Body of pancreas (tissue), 4 donors: ENCODE measurements around the gene NKAIN4. TPM values are rescaled to one million over a fixed set of nuclear protein-coding genes. Genes with fewer than 3 reads are reported as not detected.

Experiments
- ATAC-seq: fragments of 150-250 bp; one replicate; pipeline ENCODE4 v1.9.1; 2016
- DNase-seq, 4 donors: peaks; one replicate each; pipeline ENCODE4 v3.0.0-alpha.2; 2019
- H3K27ac ChIP-seq, 4 donors: fragments of 200-600 bp; sonication (generic); 1 replicate in 3 of 4; 2 replicates in 1 of 4; pipeline versions ENCODE4 v1.5.1 to v1.6.1; 2016 to 2019; ENCODE audit warnings: mild to moderate bottlenecking in 1 of 4, mixed read lengths in 1 of 4, moderate library complexity in 1 of 4
- H3K27me3 ChIP-seq, 2 donors: fragments of 200-600 bp; sonication (generic); one replicate each; pipeline ENCODE4 v1.6.0; 2016; ENCODE audit warnings: mild to moderate bottlenecking in 1 of 2
- H3K36me3 ChIP-seq, 2 donors: fragments of 200-600 bp; sonication (generic); replicated peaks in 1 of 2; 2 replicates each; pipeline ENCODE4 v1.5.1; 2016; ENCODE audit warnings: low read depth in 2 of 2; ENCODE audit not compliant: insufficient read depth in 1 of 2
- H3K4me1 ChIP-seq: fragments of 200-600 bp; sonication (generic); one replicate; pipeline ENCODE4 v1.6.0; 2016
- H3K4me3 ChIP-seq, 2 donors: fragments of 200-600 bp; sonication (generic); 1 replicate in 1 of 2; 2 replicates in 1 of 2; pipeline ENCODE4 v1.5.1; 2016 to 2019
- H3K9me3 ChIP-seq, 3 donors: fragments of 200-600 bp; sonication (generic); 1 replicate in 2 of 3; 2 replicates in 1 of 3; pipeline ENCODE4 v1.5.1; 2016
- CTCF ChIP-seq, 7 experiments: fragments of 450-650 bp in 4 of 7; fragments of 200-600 bp in 3 of 7; sonication (generic) in 3 of 7; IDR thresholded peaks; one replicate each; pipeline ENCODE4 v1.5.1; 2016 to 2019; ENCODE audit warnings: antibody characterized with exemption in 7 of 7
- POLR2A ChIP-seq, 3 donors: fragments of 450-650 bp; IDR thresholded peaks; one replicate each; pipeline ENCODE4 v1.6.1; 2016; ENCODE audit warnings: antibody characterized with exemption in 3 of 3, mild to moderate bottlenecking in 2 of 3
- WGBS, 2 donors: methylation state at CpG; one replicate each; pipeline ENCODE4 v1.1.5; 2017; 5-methylcytosine and 5-hydroxymethylcytosine counted together
- intact Hi-C: fragments of 100-400 bp; cut with DNase I; formaldehyde crosslinking; loops from one replicate; pipeline ENCODE4 v1.15.1; 2023
- total RNA-seq, 2 donors: library from RNA; depleted of rRNA; stranded (reverse); fragments of >200 nt; gene quantifications; one replicate each; pipeline ENCODE4 v1.1.0, GENCODE V29; 2016

NKAIN4 gene
- total RNA-seq, 2 donors from 2014 or later = not detected

- Histone ChIP-seq H3K27me3 (no peaks in the 10 kb centered on the region), H3K4me3 (no peak within 1 kb of the TSS), H3K4me1 (peaks cover 8% of the 10 kb centered on the region), H3K9me3 (no peaks in the 10 kb centered on the region), H3K36me3 (no peaks in the 10 kb centered on the region), H3K27ac (no peak within 1 kb of the TSS)
- ATAC-seq (no peak), DNase-seq (no peak)
- no peak for TF ChIP-seq CTCF (IDR thresholded peaks at IDR 0.05)
- no peak for TF ChIP-seq POLR2A (IDR thresholded peaks at IDR 0.05)
- intact Hi-C loops = no loop called here
- WGBS, 2 donors = 29% methylated on average over 14 of the region's 17 CpGs; no CpG with 5 or more reads in 1 of the 2 donors
Measured at GRCh38 chr20:63235399-63235983, 18.8 kb downstream of the NKAIN4 start, which contains the start of gene BIRC7. BIRC7 (plus strand) TSS chr20:63235905; CDS start chr20:63236097, 192 bp downstream.

- ATAC-seq = peak; percentile 59
- DNase-seq = peak; percentile 36 to 57 (median 48)
Measured at GRCh38 chr20:63234693-63235398, 19.4 kb downstream of the NKAIN4 start.

GRCh38 chr20:63233924-63234323, 20.3 kb downstream of the NKAIN4 start:
- no peak for ATAC-seq
- TF ChIP-seq POLR2A (IDR thresholded peaks at IDR 0.05) (no peak), CTCF (IDR thresholded peaks at IDR 0.05) (no peak)
- no peak overlapping the region for H3K27ac ChIP-seq
- no peaks in the 10 kb centered on the region for H3K9me3 ChIP-seq
- 56 to 78% methylated on average over 14 to 16 of the region's 17 CpGs for whole genome bisulfite sequencing, 2 donors
- intact Hi-C loops = no loop called here
- peaks cover 0 to 9% of the 10 kb centered on the region in 2 donors for H3K27me3 ChIP-seq
- no peak overlapping the region for H3K4me3 ChIP-seq
- no peaks in the 10 kb centered on the region for H3K36me3 ChIP-seq
- H3K4me1 ChIP-seq = peaks cover 8% of the 10 kb centered on the region
- DNase-seq = no peak

More at GRCh38 chr20:63234693-63235398, 19.4 kb downstream of the NKAIN4 start:
- 7 to 10% methylated on average over 2 to 20 of the region's 20 CpGs for WGBS, 2 donors
- Histone ChIP-seq H3K27me3 (no peaks in the 10 kb centered on the region), H3K4me3 (no peak overlapping the region), H3K9me3 (no peaks in the 10 kb centered on the region), H3K36me3 (no peaks in the 10 kb centered on the region), H3K4me1 (peaks cover 8% of the 10 kb centered on the region), H3K27ac (no peak overlapping the region)
- intact Hi-C loops = no loop called here
- TF ChIP-seq CTCF (IDR thresholded peaks at IDR 0.05) = peak; percentile 31 to 56 (median 52)
- TF ChIP-seq POLR2A (IDR thresholded peaks at IDR 0.05) = no peak

GRCh38 chr20:63233061-63233344, 21.3 kb downstream of the NKAIN4 start:
- H3K27ac ChIP-seq = no peak overlapping the region
- H3K36me3 ChIP-seq = no peaks in the 10 kb centered on the region
- ATAC-seq (no peak), DNase-seq (no peak)
- WGBS, 2 donors = 67 to 94% methylated on average over 2 to 3 of the region's 3 CpGs
- TF ChIP-seq POLR2A (IDR thresholded peaks at IDR 0.05) (no peak), CTCF (IDR thresholded peaks at IDR 0.05) (no peak)
- no peaks in the 10 kb centered on the region for H3K9me3 ChIP-seq
- intact Hi-C loops = no loop called here
- H3K4me3 ChIP-seq = no peak overlapping the region
- H3K27me3 ChIP-seq = peaks cover 0 to 9% of the 10 kb centered on the region in 2 donors
- peaks cover 8% of the 10 kb centered on the region for H3K4me1 ChIP-seq
